Suppressor macrophage treated with lipopolysaccharide for 4 hours (primary cell): ENCODE results near the gene SI.
"Not testable (repeated sequence)": the region's sequence is repeated elsewhere in the genome, so short reads cannot be mapped to it uniquely, and the experiment has no call there.

Source experiments
- DNase-seq: peaks from one replicate; pipeline ENCODE4 v3.0.0-alpha.2; 2020

Gene SI

GRCh38 chr3:165078293-165078692 is at the start of gene SI:
TSS of gene SI (minus strand) at chr3:165078496. CDS start at chr3:165076012, 2,484 bp downstream.
- no peak for DNase-seq

GRCh38 chr3:165125836-165126235 is 47.5 kb upstream of the SI start:
- no peak for DNase-seq

GRCh38 chr3:165111401-165111800 is 33.1 kb upstream of the SI start:
- DNase-seq: no peak

GRCh38 chr3:165103616-165104015 is 25.3 kb upstream of the SI start:
- DNase-seq: no peak

- no peak for DNase-seq
Measured at GRCh38 chr3:165082650-165083049, 4.4 kb upstream of the SI start.

GRCh38 chr3:165081183-165081582 is 2.9 kb upstream of the SI start:
- no peak for DNase-seq

GRCh38 chr3:165075695-165076094 is 2.6 kb downstream of the SI start:
- no peak for DNase-seq

- DNase-seq: no peak
Measured at GRCh38 chr3:165070682-165071081, 7.6 kb downstream of the SI start.

- DNase-seq: no peak
Measured at GRCh38 chr3:165056510-165056909, 21.8 kb downstream of the SI start.

- no peak for DNase-seq
Measured at GRCh38 chr3:165040186-165040585, 38.1 kb downstream of the SI start.

GRCh38 chr3:165011557-165011956 is 66.7 kb downstream of the SI start:
- DNase-seq: no peak

- DNase-seq: no peak
Measured at GRCh38 chr3:164984947-164985346, 93.3 kb downstream of the SI start.

GRCh38 chr3:164962610-164963009 is 115.7 kb downstream of the SI start:
- DNase-seq: no peak

GRCh38 chr3:164952966-164953365 is 125.3 kb downstream of the SI start:
- no peak for DNase-seq

GRCh38 chr3:164951403-164951802 is 126.9 kb downstream of the SI start:
- not testable (repeated sequence) for DNase-seq

- no peak for DNase-seq
Measured at GRCh38 chr3:164940745-164941144, 137.6 kb downstream of the SI start.

- DNase-seq: no peak
Measured at GRCh38 chr3:164929642-164930041, 148.7 kb downstream of the SI start.
